Fibroblast of the aortic adventitia (primary cell): ENCODE data around the gene VASP. TPM values are rescaled to one million over a fixed set of nuclear protein-coding genes. Genes with fewer than 3 reads are reported as not detected.
A peak's percentile ranks its signal among the peaks of the same experiment; 100 is the strongest.

Experiments used
- DNase-seq: peaks from one replicate; pipeline ENCODE4 v3.0.0-alpha.2; 2010; ENCODE audit warnings: low read depth
- H3K4me3 ChIP-seq: 2 replicates; pipeline ENCODE4 v1.5.1; 2011; ENCODE audit warnings: low read depth, mild to moderate bottlenecking, control low read depth, low read length, moderate library complexity
- total RNA-seq: library from RNA; depleted of rRNA; stranded (reverse); fragments of >200 nt; gene quantifications from 2 replicates; pipeline ENCODE4 v1.2.3, GENCODE V29; 2012; ENCODE audit warnings: low replicate concordance
- TF ChIP-seq, protein P1 (sequence below): IDR thresholded peaks from 2 replicates; pipeline ENCODE4 v1.5.1; 2011; ENCODE audit warnings: mild to moderate bottlenecking, low read length, control low read depth, inconsistent platforms; ENCODE audit not compliant: insufficient read depth

Gene VASP
- total RNA-seq, 1 donor: 33.3 TPM

DNA sequence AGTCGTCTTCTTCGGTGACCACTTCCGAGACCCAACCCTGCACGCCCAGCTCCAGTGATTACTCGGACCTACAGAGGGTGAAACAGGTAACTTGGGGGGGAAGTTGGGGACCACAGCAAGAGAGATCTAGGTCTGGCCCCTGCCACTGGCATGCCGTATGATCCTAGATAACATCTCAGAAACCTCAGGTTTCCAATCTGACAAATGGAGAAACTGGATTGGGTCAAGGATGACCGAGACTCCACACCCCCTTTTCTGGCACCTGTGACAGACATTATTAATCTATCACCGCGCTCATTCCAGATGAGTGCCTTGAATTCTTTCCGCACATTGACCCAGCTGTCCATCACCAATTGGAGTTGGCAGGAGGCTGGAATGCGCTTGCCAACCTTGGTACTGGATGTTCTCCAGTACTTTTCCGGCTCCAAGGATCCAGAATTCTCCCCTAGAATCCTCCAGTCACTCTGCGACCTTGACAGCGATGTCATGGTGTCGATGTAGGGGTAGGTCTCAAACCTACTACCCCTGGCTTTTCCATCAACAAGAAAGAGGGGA is 17.4 kb downstream of the VASP start:
- no peak for DNase-seq
- no peak overlapping the region for H3K4me3 ChIP-seq
- TF ChIP-seq, protein P1, sequence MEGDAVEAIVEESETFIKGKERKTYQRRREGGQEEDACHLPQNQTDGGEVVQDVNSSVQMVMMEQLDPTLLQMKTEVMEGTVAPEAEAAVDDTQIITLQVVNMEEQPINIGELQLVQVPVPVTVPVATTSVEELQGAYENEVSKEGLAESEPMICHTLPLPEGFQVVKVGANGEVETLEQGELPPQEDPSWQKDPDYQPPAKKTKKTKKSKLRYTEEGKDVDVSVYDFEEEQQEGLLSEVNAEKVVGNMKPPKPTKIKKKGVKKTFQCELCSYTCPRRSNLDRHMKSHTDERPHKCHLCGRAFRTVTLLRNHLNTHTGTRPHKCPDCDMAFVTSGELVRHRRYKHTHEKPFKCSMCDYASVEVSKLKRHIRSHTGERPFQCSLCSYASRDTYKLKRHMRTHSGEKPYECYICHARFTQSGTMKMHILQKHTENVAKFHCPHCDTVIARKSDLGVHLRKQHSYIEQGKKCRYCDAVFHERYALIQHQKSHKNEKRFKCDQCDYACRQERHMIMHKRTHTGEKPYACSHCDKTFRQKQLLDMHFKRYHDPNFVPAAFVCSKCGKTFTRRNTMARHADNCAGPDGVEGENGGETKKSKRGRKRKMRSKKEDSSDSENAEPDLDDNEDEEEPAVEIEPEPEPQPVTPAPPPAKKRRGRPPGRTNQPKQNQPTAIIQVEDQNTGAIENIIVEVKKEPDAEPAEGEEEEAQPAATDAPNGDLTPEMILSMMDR: no peak

DNA sequence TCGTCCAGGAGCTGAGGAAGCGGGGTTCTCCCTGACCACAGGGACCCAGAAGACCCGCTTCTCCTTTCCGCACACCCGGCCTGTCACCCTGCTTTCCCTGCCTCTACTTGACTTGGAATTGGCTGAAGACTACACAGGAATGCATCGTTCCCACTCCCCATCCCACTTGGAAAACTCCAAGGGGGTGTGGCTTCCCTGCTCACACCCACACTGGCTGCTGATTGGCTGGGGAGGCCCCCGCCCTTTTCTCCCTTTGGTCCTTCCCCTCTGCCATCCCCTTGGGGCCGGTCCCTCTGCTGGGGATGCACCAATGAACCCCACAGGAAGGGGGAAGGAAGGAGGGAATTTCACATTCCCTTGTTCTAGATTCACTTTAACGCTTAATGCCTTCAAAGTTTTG is 18.9 kb downstream of the VASP start:
- no peak overlapping the region for H3K4me3 ChIP-seq
- TF ChIP-seq, protein P1: no peak
- DNase-seq: peak; percentile 53

DNA sequence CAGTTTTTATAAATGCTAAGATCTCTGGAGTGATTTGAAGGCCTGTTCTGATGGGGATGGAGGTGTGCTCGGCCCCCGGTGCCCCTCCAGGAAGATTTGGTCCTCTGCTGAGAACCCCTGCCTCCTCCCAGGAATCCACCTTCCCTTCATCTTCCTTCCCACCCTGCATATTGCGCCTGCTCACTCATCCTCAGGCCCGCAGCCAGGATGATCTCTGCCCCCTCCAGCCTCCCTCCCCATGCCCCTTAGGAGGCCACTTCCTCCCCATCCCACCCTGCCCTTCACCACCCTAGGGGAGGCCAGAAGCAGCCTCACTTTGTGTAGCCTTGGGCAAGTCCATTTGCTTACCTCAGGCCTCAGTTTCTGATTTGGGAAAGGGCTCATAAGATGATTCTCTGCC is 19.7 kb downstream of the VASP start:
- TF ChIP-seq, protein P1: no peak
- no peak overlapping the region for H3K4me3 ChIP-seq
- DNase-seq: no peak

DNA sequence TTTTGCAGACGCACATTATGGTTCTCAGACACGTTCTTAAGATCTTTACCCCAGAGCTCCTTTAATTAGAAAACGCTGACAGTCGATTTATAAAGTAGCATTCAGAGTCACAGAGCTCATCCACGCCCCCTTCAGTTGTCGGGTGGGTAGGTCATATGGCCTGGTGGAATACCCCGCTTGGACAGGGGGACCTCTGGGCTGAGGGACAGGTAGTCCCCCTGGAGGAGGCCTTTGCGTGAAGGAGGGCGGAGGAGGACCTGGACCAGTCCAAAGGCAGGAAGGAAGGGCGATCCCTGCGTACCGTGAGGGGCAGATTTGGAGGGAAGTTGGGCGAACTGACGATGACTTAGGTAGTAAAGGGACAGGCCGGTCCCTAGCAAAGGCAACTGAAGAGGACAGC is 20.5 kb downstream of the VASP start:
- TF ChIP-seq, protein P1: no peak
- no peak overlapping the region for H3K4me3 ChIP-seq
- no peak for DNase-seq

DNA sequence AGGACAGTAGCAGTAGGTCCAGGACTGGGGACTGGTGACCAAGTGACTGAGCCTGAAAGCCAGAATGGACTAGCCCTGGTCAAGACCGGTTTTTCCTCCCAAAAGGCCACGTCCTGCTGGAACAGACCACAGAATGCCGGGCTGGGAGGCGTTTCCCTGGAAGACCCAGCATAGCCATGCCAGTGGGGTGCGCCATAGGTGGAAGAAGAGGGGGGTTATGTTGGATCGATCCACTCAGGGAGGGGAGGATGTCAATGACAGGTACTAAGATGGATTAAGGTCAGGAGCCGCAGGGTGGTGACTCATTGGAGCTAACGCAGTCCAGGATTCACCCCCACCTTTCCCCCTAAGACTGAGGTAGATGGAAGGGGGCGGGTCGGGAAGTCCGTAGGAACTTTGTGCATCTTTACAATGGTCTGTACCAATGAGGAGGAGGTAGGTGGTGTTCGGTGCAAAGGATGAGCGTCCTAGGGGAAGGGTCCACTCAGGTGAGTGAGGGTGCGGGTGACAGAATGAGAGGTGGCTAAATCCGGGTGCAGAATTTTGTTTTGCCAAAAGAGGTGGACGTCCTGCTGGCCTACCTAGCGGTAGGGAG is 21.0 kb downstream of the VASP start:
- TF ChIP-seq, protein P1: no peak
- peak; percentile 45 for DNase-seq
- H3K4me3 ChIP-seq: no peak overlapping the region

DNA sequence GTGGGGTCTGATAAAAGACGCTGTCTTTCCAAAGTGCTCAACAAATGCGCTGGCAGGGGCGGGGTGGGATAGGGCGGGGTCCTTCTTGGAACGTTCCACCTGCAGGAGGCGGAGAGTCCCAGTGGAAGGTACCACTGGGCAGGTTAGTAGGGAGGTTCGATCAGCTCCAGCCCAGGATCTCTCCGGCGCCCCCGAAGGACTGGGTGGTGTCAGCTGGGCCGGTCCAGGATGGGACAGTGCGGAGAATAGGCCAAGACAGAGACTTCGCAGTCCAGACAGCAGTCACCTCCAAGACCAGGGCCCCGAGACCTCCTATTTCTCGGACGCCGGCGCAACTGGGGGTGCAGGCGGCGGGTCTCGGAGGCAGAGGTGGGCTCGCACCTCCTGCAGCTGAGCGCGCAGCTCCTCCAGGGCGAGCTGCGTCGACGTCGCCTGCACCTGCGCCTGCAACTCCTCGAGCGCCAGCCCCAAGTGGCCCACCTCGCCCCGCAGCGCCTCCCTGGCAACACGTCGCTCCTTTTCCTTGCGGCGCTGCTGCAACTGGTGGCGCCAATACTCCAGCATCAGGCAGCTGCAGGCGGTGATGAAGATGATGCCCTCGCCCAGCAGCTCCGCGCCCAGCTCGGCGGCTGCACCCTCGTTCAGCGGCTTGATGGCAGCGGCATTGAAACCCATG is 21.6 kb downstream of the VASP start:
- TF ChIP-seq, protein P1: no peak
- H3K4me3 ChIP-seq: no peak overlapping the region

More for the DNA sequence above, 21.6 kb downstream of the VASP start:
- no peak for DNase-seq
